HG02884 (cell line): ENCODE results near the gene SDK2.
"Not testable (repeated sequence)": the region's sequence is repeated elsewhere in the genome, so short reads cannot be mapped to it uniquely, and the experiment has no call there.

ENCODE experiments used
- ATAC-seq: cut with Tn5 transposase; IDR thresholded peaks from one replicate; pipeline ENCODE4 v1.9.1; 2021; ENCODE audit warnings: mild to moderate bottlenecking, moderate library complexity; ENCODE audit not compliant: unreplicated experiment

SDK2 gene

GRCh38 chr17:73489991-73490390 is 154.3 kb downstream of the SDK2 start:
- no peak for ATAC-seq

GRCh38 chr17:73489333-73489732 is 154.9 kb downstream of the SDK2 start:
- no peak for ATAC-seq

GRCh38 chr17:73485130-73485529 is 159.1 kb downstream of the SDK2 start:
- no peak for ATAC-seq

GRCh38 chr17:73482894-73483293 is 161.4 kb downstream of the SDK2 start:
- no peak for ATAC-seq

GRCh38 chr17:73482251-73482716 is 162.0 kb downstream of the SDK2 start:
- ATAC-seq: no peak

GRCh38 chr17:73481676-73482075 is 162.6 kb downstream of the SDK2 start:
- no peak for ATAC-seq

- ATAC-seq: no peak
Observed at GRCh38 chr17:73480740-73481139, 163.5 kb downstream of the SDK2 start.

GRCh38 chr17:73478768-73479424 is 165.3 kb downstream of the SDK2 start:
- no peak for ATAC-seq

GRCh38 chr17:73478334-73478733 is 165.9 kb downstream of the SDK2 start:
- no peak for ATAC-seq

GRCh38 chr17:73476890-73477350 is 167.3 kb downstream of the SDK2 start:
- ATAC-seq: no peak

- no peak for ATAC-seq
Observed at GRCh38 chr17:73474370-73474988, 169.8 kb downstream of the SDK2 start.

GRCh38 chr17:73472715-73473114 is 171.5 kb downstream of the SDK2 start:
- not testable (repeated sequence) for ATAC-seq

GRCh38 chr17:73471924-73472323 is 172.3 kb downstream of the SDK2 start:
- no peak for ATAC-seq

GRCh38 chr17:73470316-73470826 is 173.9 kb downstream of the SDK2 start:
- ATAC-seq: no peak

GRCh38 chr17:73469311-73469710 is 174.9 kb downstream of the SDK2 start:
- no peak for ATAC-seq

- no peak for ATAC-seq
Observed at GRCh38 chr17:73468221-73468620, 176.0 kb downstream of the SDK2 start.

- no peak for ATAC-seq
Observed at GRCh38 chr17:73467651-73468050, 176.6 kb downstream of the SDK2 start.

GRCh38 chr17:73466704-73467433 is 177.4 kb downstream of the SDK2 start:
- no peak for ATAC-seq

GRCh38 chr17:73465953-73466230 is 178.4 kb downstream of the SDK2 start:
- no peak for ATAC-seq

- no peak for ATAC-seq
Observed at GRCh38 chr17:73465130-73465952, 178.9 kb downstream of the SDK2 start.

GRCh38 chr17:73464447-73464846 is 179.8 kb downstream of the SDK2 start:
- ATAC-seq: no peak
